GM10847 (cell line): ENCODE data around the gene GPC6.

Experiments used
- POLR2A ChIP-seq: IDR thresholded peaks from 2 replicates; pipeline ENCODE4 v1.6.1; 2011; ENCODE audit not compliant: insufficient read length; ENCODE audit errors: extremely low read depth

The GPC6 gene

GRCh38 chr13:93708308-93709075 lies 481.9 kb downstream of the GPC6 start:
- no peak for TF ChIP-seq POLR2A

- no peak for TF ChIP-seq POLR2A
Measured at GRCh38 chr13:93709506-93710244, 483.1 kb downstream of the GPC6 start.

GRCh38 chr13:93714171-93714570 lies 487.6 kb downstream of the GPC6 start:
- TF ChIP-seq POLR2A = no peak

DNA sequence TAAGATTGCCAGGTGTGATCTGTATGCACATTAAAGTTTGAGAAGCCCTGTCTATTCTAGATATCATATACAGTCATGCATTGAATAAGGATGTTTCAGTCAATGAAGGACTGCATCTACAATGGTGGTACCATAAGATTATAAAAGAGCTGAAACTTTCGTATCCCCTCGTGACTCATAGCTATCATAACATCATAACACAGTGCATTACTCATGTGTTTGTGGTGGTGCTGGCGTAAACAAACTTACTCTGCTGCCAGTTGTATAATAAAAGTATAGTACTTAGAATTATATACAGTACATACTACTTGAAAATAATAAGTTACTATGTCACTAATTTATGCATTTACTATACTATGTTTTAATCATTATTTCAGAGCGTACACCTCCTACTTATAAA lies 489.3 kb downstream of the GPC6 start:
- TF ChIP-seq POLR2A = no peak

DNA sequence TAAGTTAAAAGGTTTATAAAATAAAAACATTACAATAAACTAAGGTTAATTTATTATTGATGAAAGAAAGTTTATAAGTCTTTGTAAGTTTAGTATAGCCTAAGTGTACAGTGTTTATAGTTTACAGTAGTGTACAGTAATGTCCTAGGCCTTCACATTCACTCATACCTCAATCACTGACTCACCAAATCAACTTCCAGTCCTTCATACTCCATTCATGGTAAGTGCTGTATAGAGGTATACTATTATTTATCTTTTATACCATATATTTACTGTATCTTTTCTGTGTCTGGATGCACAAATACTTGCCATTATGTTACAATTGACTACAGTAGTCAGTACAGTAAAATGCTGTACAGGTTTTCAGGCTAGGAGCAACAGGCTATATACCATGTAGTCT lies 490.0 kb downstream of the GPC6 start:
- no peak for TF ChIP-seq POLR2A

DNA sequence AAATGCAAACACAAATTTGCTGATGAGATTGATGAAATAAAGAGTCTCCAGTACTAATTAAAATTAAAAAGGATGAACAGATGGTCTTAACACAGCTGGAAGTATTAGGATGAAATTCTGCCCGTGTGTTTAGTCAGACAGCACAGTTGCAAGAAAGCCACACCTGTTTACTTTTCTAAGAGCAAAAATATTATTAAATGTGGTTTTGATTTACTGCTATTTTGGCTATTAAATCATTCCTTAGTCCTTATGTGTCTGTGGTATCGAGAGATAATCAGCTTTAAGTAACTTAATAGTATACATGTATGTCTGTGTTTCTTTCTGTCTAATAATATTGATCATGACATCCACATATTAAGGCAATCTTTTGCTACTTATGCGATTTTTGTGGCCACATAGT lies 494.9 kb downstream of the GPC6 start:
- no peak for TF ChIP-seq POLR2A

GRCh38 chr13:93723316-93723715 lies 496.7 kb downstream of the GPC6 start:
- no peak for TF ChIP-seq POLR2A

DNA sequence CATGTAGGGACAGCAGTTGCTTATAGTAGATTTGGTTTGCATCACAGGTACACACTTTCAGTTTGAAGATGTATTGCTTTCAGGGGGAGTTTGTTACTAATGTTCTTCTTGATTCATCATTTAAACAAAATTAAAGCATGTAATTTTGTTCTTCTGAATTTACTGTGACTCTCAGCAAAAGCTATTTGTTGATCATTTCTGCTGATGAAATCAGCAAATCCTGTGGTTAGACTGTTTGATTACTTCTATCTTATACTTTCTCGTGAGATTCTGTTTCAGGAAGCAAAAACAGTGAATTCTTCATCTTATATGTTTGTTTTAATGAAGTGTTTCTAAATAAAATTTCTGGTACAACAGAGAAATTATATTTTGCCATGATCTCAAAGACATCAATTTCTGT lies 497.6 kb downstream of the GPC6 start:
- TF ChIP-seq POLR2A = no peak

DNA sequence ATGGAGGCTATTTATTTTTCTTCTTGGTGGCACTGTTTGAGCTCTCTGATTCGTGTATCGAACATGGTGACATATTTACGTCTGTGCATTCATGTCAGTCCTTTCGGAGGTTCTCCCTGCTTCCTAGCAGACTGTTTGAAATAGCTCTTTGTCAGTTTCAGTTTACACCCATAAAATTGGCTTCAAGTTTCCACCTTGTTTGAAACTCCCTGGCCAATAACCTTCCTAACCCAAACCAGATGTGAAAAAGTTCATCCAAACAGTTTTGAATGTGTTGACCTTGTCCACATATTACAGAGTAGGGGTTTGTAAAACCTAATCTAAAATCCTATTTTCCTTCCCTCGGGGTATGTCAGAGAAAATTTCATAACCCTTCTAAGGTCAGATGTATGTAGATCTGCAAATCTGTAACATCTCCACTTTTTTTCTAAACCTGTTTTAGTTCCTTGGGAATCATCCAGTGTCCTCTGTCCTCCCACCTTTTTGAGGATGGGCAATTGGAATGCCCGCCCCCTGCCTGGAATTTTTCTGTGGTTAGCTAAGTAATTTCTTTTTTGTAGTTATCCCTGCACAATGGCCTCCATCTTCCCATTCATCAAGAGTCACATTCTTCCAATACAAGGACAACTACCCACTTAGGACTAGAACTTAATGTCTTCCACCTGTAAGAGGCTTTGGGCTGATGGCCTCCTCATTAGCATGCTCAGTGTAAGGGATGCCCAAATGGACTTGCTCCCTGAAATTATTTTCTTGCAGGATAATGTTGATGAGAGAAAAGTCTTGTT lies 499.8 kb downstream of the GPC6 start:
- no peak for TF ChIP-seq POLR2A

- TF ChIP-seq POLR2A = no peak
Measured at GRCh38 chr13:93727211-93728141, 500.9 kb downstream of the GPC6 start.

GRCh38 chr13:93729383-93729782 lies 502.8 kb downstream of the GPC6 start:
- no peak for TF ChIP-seq POLR2A

GRCh38 chr13:93730780-93731179 lies 504.2 kb downstream of the GPC6 start:
- no peak for TF ChIP-seq POLR2A

GRCh38 chr13:93732186-93732585 lies 505.6 kb downstream of the GPC6 start:
- no peak for TF ChIP-seq POLR2A

DNA sequence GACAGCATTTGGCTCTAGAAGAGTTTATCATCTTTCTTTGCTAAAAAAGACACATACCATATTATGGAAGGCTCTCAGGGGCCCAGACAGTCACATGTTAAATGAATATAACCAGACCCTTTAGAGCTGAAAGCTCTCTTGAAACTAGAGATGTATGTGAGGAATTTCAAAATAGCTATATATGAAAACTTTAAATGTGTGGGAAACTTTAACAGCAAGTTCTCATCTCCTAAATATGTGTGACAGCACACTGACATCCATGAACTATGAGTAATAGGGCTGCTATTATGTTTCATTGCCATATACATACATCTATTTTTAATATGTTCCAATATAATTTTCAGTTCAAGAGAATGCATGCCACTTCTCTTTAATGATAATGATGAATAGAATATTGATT lies 509.5 kb downstream of the GPC6 start:
- no peak for TF ChIP-seq POLR2A

GRCh38 chr13:93736909-93737308 lies 510.3 kb downstream of the GPC6 start:
- TF ChIP-seq POLR2A = no peak
